Hematopoietic multipotent progenitor cell treated with erythropoietin and hydrocortisone succinate and interleukin-3 and kit ligand, for 15 days (in vitro differentiated cells): Measurements from ENCODE around the gene NFKB1.
"Not testable (repeated sequence)": the region's sequence is repeated elsewhere in the genome, so short reads cannot be mapped to it uniquely, and the experiment has no call there.

Experiments
- DNase-seq: peaks from one replicate; pipeline ENCODE4 v3.0.0-alpha.2; 2015; ENCODE audit warnings: low spot score

The NFKB1 gene

GRCh38 chr4:102500696-102501446 is at the start of gene NFKB1:
Gene NFKB1, plus strand, starts transcription at chr4:102501359. Its CDS starts 24,160 bp downstream, at chr4:102525519.
- peak; percentile 10 for DNase-seq

- DNase-seq, result no peak
Observed at GRCh38 chr4:102452854-102453253, 48.3 kb upstream of the NFKB1 start.

GRCh38 chr4:102453827-102454226 is 47.3 kb upstream of the NFKB1 start:
- DNase-seq, result no peak

GRCh38 chr4:102454268-102454667 is 46.9 kb upstream of the NFKB1 start:
- no peak for DNase-seq

- no peak for DNase-seq
Observed at GRCh38 chr4:102454981-102455685, 46.0 kb upstream of the NFKB1 start.

GRCh38 chr4:102455750-102456149 is 45.4 kb upstream of the NFKB1 start:
- DNase-seq, result no peak

- no peak for DNase-seq
Observed at GRCh38 chr4:102466298-102466697, 34.9 kb upstream of the NFKB1 start.

- no peak for DNase-seq
Observed at GRCh38 chr4:102469806-102470205, 31.4 kb upstream of the NFKB1 start.

GRCh38 chr4:102472441-102473013 is 28.6 kb upstream of the NFKB1 start:
- no peak for DNase-seq

GRCh38 chr4:102473476-102473875 is 27.7 kb upstream of the NFKB1 start:
- DNase-seq, result no peak

- no peak for DNase-seq
Observed at GRCh38 chr4:102474736-102475504, 26.2 kb upstream of the NFKB1 start.

- no peak for DNase-seq
Observed at GRCh38 chr4:102477657-102478056, 23.5 kb upstream of the NFKB1 start.

GRCh38 chr4:102478186-102478585 is 23.0 kb upstream of the NFKB1 start:
- DNase-seq, result no peak

GRCh38 chr4:102479832-102480231 is 21.3 kb upstream of the NFKB1 start:
- DNase-seq, result not testable (repeated sequence)

GRCh38 chr4:102483120-102483519 is 18.0 kb upstream of the NFKB1 start:
- DNase-seq, result no peak

GRCh38 chr4:102483990-102484692 is 17.0 kb upstream of the NFKB1 start:
- DNase-seq, result not testable (repeated sequence)

GRCh38 chr4:102492531-102493241 is 8.5 kb upstream of the NFKB1 start:
- no peak for DNase-seq

GRCh38 chr4:102493257-102493656 is 7.9 kb upstream of the NFKB1 start:
- DNase-seq, result no peak

GRCh38 chr4:102493794-102494193 is 7.4 kb upstream of the NFKB1 start:
- DNase-seq, result no peak

- DNase-seq, result no peak
Observed at GRCh38 chr4:102494603-102495002, 6.6 kb upstream of the NFKB1 start.

GRCh38 chr4:102497986-102498385 is 3.2 kb upstream of the NFKB1 start:
- no peak for DNase-seq
